Stimulated activated CD4-positive, alpha-beta T cell treated with anti-CD3 and anti-CD28 coated beads, Interleukin-1b, Interleukin-23, amount 100 ng/mL, for 4 hours (primary cell): Measurements from ENCODE around the gene ST3GAL2.
"Not testable (repeated sequence)": the region's sequence is repeated elsewhere in the genome, so short reads cannot be mapped to it uniquely, and the experiment has no call there.

Source experiments
- DNase-seq, 2 donors: peaks; one replicate each; pipeline ENCODE4 v3.0.0-alpha.2; 2020; ENCODE audit warnings: low read depth in 2 of 2

The ST3GAL2 gene

GRCh38 chr16:70386289-70386986, 52.5 kb downstream of the ST3GAL2 start:
- DNase-seq = not testable (repeated sequence)

GRCh38 chr16:70383421-70383960, 55.4 kb downstream of the ST3GAL2 start:
- DNase-seq = no peak

GRCh38 chr16:70381604-70382342, 57.1 kb downstream of the ST3GAL2 start:
- no peak for DNase-seq

GRCh38 chr16:70380919-70381603, 57.8 kb downstream of the ST3GAL2 start:
- DNase-seq = peak; percentile 89 to 90

GRCh38 chr16:70380248-70380918, 58.5 kb downstream of the ST3GAL2 start:
- DNase-seq = peak; percentile 65 to 76

GRCh38 chr16:70378869-70379493, 59.9 kb downstream of the ST3GAL2 start:
- DNase-seq = no peak

- DNase-seq = no peak
Observed at GRCh38 chr16:70377782-70378181, 61.1 kb downstream of the ST3GAL2 start.

GRCh38 chr16:70375636-70376611, 63.0 kb downstream of the ST3GAL2 start:
- no peak for DNase-seq

GRCh38 chr16:70374213-70374612, 64.7 kb downstream of the ST3GAL2 start:
- DNase-seq = no peak

- no peak for DNase-seq
Observed at GRCh38 chr16:70372921-70373728, 65.8 kb downstream of the ST3GAL2 start.

GRCh38 chr16:70370924-70371323, 68.0 kb downstream of the ST3GAL2 start:
- no peak for DNase-seq

- not testable (repeated sequence) for DNase-seq
Observed at GRCh38 chr16:70370145-70370544, 68.8 kb downstream of the ST3GAL2 start.

- DNase-seq = no peak
Observed at GRCh38 chr16:70364399-70364798, 74.5 kb downstream of the ST3GAL2 start.

- no peak for DNase-seq
Observed at GRCh38 chr16:70359552-70359951, 79.3 kb downstream of the ST3GAL2 start.

GRCh38 chr16:70349783-70350182, 89.1 kb downstream of the ST3GAL2 start:
- DNase-seq = no peak

GRCh38 chr16:70348991-70349390, 89.9 kb downstream of the ST3GAL2 start:
- no peak for DNase-seq

- no peak for DNase-seq
Observed at GRCh38 chr16:70345840-70346239, 93.1 kb downstream of the ST3GAL2 start.

- no peak for DNase-seq
Observed at GRCh38 chr16:70342016-70342415, 96.9 kb downstream of the ST3GAL2 start.

GRCh38 chr16:70341600-70341999, 97.3 kb downstream of the ST3GAL2 start:
- DNase-seq = no peak
